ENCODE data around the gene CDC25A.

The CDC25A gene

GRCh38 chr3:48156163-48156562 lies 32.1 kb downstream of the CDC25A start:
- no peaks in the 10 kb centered on the region for H3K9me3 ChIP-seq (ENCODE audit: control insufficient read depth, insufficient read depth, low read length)
- no peaks in the 10 kb centered on the region; the same call in 1 of the 2 replicates for H4K20me1 ChIP-seq (ENCODE audit: control insufficient read depth, insufficient read depth, low read depth, low read length)
- H3K79me2 ChIP-seq (ENCODE audit: control insufficient read depth, low read length): no peaks in the 10 kb centered on the region
- no peak overlapping the region for H3K27ac ChIP-seq (ENCODE audit: low read depth, low read length)
- no peaks in the 10 kb centered on the region for H3K9me2 ChIP-seq (replicated peaks; ENCODE audit: control insufficient read depth, low read length)
- H3K4me3 ChIP-seq (ENCODE audit: low read length): no peak overlapping the region
- H3K4me2 ChIP-seq (ENCODE audit: low read length): no peak overlapping the region
- H3K4me1 ChIP-seq (ENCODE audit: control insufficient read depth, low read length): no peaks in the 10 kb centered on the region
- TF ChIP-seq CTCF (IDR thresholded peaks at IDR 0.05; ENCODE audit: low read depth, low read length, poor library complexity, severe bottlenecking) (no peak), EZH2phosphoT487 (IDR thresholded peaks at IDR 0.05; ENCODE audit: borderline replicate concordance, low read length) (no peak)
- H3F3A ChIP-seq (ENCODE audit: control insufficient read depth, insufficient read depth): peaks cover 26% of the 10 kb centered on the region
- H3K27me3 ChIP-seq (ENCODE audit: control insufficient read depth, low read length): no peaks in the 10 kb centered on the region
- peaks cover 43% of the 10 kb centered on the region for H3K36me3 ChIP-seq (ENCODE audit: control insufficient read depth, low read length)

GRCh38 chr3:48155122-48155521 lies 33.1 kb downstream of the CDC25A start:
- H3K4me1 ChIP-seq (ENCODE audit: control insufficient read depth, low read length): no peaks in the 10 kb centered on the region
- H3K4me3 ChIP-seq (ENCODE audit: low read length): no peak overlapping the region
- no peaks in the 10 kb centered on the region for H3K27me3 ChIP-seq (ENCODE audit: control insufficient read depth, low read length)
- no peak overlapping the region for H3K27ac ChIP-seq (ENCODE audit: low read depth, low read length)
- no peaks in the 10 kb centered on the region; the same call in 1 of the 2 replicates for H4K20me1 ChIP-seq (ENCODE audit: control insufficient read depth, insufficient read depth, low read depth, low read length)
- H3K79me2 ChIP-seq (ENCODE audit: control insufficient read depth, low read length): no peaks in the 10 kb centered on the region
- H3K9me3 ChIP-seq (ENCODE audit: control insufficient read depth, insufficient read depth, low read length): no peaks in the 10 kb centered on the region
- TF ChIP-seq EZH2phosphoT487 (IDR thresholded peaks at IDR 0.05; ENCODE audit: borderline replicate concordance, low read length) (no peak), CTCF (IDR thresholded peaks at IDR 0.05; ENCODE audit: low read depth, low read length, poor library complexity, severe bottlenecking) (no peak)
- no peak overlapping the region for H3K4me2 ChIP-seq (ENCODE audit: low read length)
- H3F3A ChIP-seq (ENCODE audit: control insufficient read depth, insufficient read depth): peaks cover 26% of the 10 kb centered on the region
- peaks cover 35% of the 10 kb centered on the region for H3K36me3 ChIP-seq (ENCODE audit: control insufficient read depth, low read length)
- H3K9me2 ChIP-seq (replicated peaks; ENCODE audit: control insufficient read depth, low read length): no peaks in the 10 kb centered on the region

- no peaks in the 10 kb centered on the region for H3K9me2 ChIP-seq (replicated peaks; ENCODE audit: control insufficient read depth, low read length)
- TF ChIP-seq CTCF (IDR thresholded peaks at IDR 0.05; ENCODE audit: low read depth, low read length, poor library complexity, severe bottlenecking) (no peak), EZH2phosphoT487 (IDR thresholded peaks at IDR 0.05; ENCODE audit: borderline replicate concordance, low read length) (no peak)
- H3K27ac ChIP-seq (ENCODE audit: low read depth, low read length): no peak overlapping the region
- no peaks in the 10 kb centered on the region for H3K79me2 ChIP-seq (ENCODE audit: control insufficient read depth, low read length)
- H3K9me3 ChIP-seq (ENCODE audit: control insufficient read depth, insufficient read depth, low read length): no peaks in the 10 kb centered on the region
- H4K20me1 ChIP-seq (ENCODE audit: control insufficient read depth, insufficient read depth, low read depth, low read length): no peaks in the 10 kb centered on the region
- no peak overlapping the region for H3K4me3 ChIP-seq (ENCODE audit: low read length)
- peaks cover 12% of the 10 kb centered on the region for H3F3A ChIP-seq (ENCODE audit: control insufficient read depth, insufficient read depth)
- no peaks in the 10 kb centered on the region for H3K4me1 ChIP-seq (ENCODE audit: control insufficient read depth, low read length)
- H3K4me2 ChIP-seq (ENCODE audit: low read length): no peak overlapping the region
- H3K27me3 ChIP-seq (ENCODE audit: control insufficient read depth, low read length): no peaks in the 10 kb centered on the region
- H3K36me3 ChIP-seq (ENCODE audit: control insufficient read depth, low read length): peaks cover 2% of the 10 kb centered on the region; the same call in 1 of the 2 replicates
These were observed 36.3 kb downstream of the CDC25A start for GRCh38 chr3:48151807-48152427.

All from DOHH2 (cell line).